ENCODE results near the gene CRBN.

The CRBN gene

DNA sequence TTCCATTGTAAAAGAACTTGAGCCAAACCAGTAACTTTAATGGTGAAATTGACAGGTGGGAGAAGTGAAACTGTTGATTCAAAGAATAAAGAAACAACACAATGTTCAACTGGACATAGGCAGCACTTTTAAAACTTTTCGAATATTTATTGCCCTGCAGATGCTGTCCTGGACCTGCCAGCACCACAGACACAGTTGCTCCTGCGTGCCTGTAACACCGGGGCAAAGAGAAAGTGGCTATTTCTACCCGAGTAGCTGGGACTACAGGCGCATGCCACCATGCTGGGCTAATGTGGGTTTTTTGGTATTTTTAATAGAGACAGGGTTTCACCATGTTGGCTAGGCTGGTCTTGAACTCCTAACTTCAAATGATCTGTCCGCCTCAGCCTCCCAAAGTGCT lies 76.7 kb downstream of the CRBN start:
- DNase-seq (ENCODE audit: low read depth): no peak
- TF ChIP-seq, protein P1, sequence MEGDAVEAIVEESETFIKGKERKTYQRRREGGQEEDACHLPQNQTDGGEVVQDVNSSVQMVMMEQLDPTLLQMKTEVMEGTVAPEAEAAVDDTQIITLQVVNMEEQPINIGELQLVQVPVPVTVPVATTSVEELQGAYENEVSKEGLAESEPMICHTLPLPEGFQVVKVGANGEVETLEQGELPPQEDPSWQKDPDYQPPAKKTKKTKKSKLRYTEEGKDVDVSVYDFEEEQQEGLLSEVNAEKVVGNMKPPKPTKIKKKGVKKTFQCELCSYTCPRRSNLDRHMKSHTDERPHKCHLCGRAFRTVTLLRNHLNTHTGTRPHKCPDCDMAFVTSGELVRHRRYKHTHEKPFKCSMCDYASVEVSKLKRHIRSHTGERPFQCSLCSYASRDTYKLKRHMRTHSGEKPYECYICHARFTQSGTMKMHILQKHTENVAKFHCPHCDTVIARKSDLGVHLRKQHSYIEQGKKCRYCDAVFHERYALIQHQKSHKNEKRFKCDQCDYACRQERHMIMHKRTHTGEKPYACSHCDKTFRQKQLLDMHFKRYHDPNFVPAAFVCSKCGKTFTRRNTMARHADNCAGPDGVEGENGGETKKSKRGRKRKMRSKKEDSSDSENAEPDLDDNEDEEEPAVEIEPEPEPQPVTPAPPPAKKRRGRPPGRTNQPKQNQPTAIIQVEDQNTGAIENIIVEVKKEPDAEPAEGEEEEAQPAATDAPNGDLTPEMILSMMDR (IDR thresholded peaks at IDR 0.05; ENCODE audit: low read depth, low read length, missing control alignments): no peak
- H3K4me3 ChIP-seq (ENCODE audit: low read depth, low read length): no peak overlapping the region
- in situ Hi-C loops (cut with HindIII; ENCODE audit: low sequenced_read_pairs): no loop called here

DNA sequence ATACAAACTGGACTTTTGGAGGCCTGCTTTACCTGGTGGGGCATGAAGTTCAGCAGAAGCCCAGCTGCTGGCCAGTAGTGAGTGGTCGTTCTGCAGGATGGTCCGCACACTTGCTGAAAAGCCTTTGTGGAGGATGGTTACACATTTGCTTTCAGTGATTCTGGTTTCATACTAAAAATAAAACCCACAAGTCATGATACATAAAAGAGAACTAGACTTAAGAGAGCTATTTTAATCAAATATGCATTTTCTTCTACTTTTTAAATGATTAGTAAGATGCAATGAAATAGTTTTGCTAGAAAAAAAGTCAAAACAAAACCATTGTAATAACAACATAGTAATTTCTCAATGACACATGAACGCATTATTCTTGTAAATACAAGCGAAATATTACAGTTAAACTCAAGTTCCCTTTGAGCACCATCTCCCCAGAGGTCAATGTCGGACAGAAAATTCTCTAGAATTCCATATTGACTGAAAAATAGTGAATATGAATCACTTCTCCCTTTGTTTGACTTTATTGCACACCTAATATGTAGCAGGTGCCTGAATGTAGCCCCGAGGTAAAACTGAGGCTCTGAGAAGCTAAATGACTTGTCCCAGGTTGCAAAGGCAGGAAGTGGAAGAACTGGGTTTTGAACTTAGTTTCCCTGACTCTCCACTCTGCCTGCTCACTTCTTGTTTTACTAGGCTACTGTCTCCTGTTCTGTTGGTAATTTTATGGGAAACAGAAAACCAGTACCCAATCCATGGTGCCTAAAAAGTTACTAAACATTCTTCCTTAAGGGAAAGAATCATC lies 77.6 kb downstream of the CRBN start:
- TF ChIP-seq, protein P1 (IDR thresholded peaks at IDR 0.05; ENCODE audit: low read depth, low read length, missing control alignments): no peak
- in situ Hi-C loops (cut with HindIII; ENCODE audit: low sequenced_read_pairs): no loop called here
- H3K4me3 ChIP-seq (ENCODE audit: low read depth, low read length): no peak overlapping the region
- DNase-seq (ENCODE audit: low read depth): no peak
